DND-41 (cell line): ENCODE data around the gene SPINK1.

ENCODE experiments used
- ATAC-seq: fragments of 200-7000 bp; cut with Tn5 transposase; 3 replicates; pipeline ENCODE4 v1.9.1; 2021; ENCODE audit warnings: low read depth; ENCODE audit not compliant: insufficient read depth
- DNase-seq: peaks from one replicate; pipeline ENCODE4 v3.0.0-alpha.2; 2020
- H2AFZ ChIP-seq: 2 replicates; pipeline ENCODE4 v1.6.0; 2012; ENCODE audit warnings: low read depth, low read length
- H3K27ac ChIP-seq: 2 replicates; pipeline ENCODE4 v1.5.1; 2012; ENCODE audit warnings: low read length, inconsistent platforms
- H3K27me3 ChIP-seq: fragments of 200-600 bp; sonication (generic); 2 replicates; pipeline ENCODE4 v1.6.0; 2012; ENCODE audit warnings: low read length, mild to moderate bottlenecking, inconsistent platforms; ENCODE audit not compliant: insufficient read depth, poor library complexity
- H3K36me3 ChIP-seq: 2 replicates; pipeline ENCODE4 v1.5.1; 2012; ENCODE audit warnings: low read length, inconsistent platforms; ENCODE audit not compliant: insufficient read depth
- H3K4me1 ChIP-seq: 2 replicates; pipeline ENCODE4 v1.5.1; 2012; ENCODE audit warnings: mild to moderate bottlenecking, low read length; ENCODE audit not compliant: insufficient read depth
- H3K4me2 ChIP-seq: 2 replicates; pipeline ENCODE4 v1.6.0; 2012; ENCODE audit warnings: mild to moderate bottlenecking, moderate library complexity, low read length, inconsistent platforms; ENCODE audit not compliant: insufficient read depth
- H3K4me3 ChIP-seq, 2 experiments: fragments of 200-600 bp in 1 of 2; shearing (Covaris generic) in 1 of 2; 2 replicates each; pipeline ENCODE4 v1.5.1; 2012 to 2016; ENCODE audit warnings: inconsistent platforms in 2 of 2, low read length in 2 of 2, mild to moderate bottlenecking in 2 of 2, low read depth in 1 of 2, moderate library complexity in 1 of 2
- H3K79me2 ChIP-seq: 2 replicates; pipeline ENCODE4 v1.6.0; 2012; ENCODE audit warnings: low read length, inconsistent platforms; ENCODE audit not compliant: insufficient read depth
- H3K9ac ChIP-seq: 2 replicates; pipeline ENCODE4 v1.6.0; 2012; ENCODE audit warnings: low read depth, mild to moderate bottlenecking, inconsistent platforms, low read length, moderate library complexity
- H3K9me3 ChIP-seq: 2 replicates; pipeline ENCODE4 v1.5.1; 2012; ENCODE audit warnings: low read length, moderate library complexity, mild to moderate bottlenecking, inconsistent platforms; ENCODE audit not compliant: insufficient read depth, severe bottlenecking
- H4K20me1 ChIP-seq: 2 replicates; pipeline ENCODE4 v1.6.0; 2012; ENCODE audit warnings: low read length; ENCODE audit not compliant: insufficient read depth
- CTCF ChIP-seq: IDR thresholded peaks from 2 replicates; pipeline ENCODE4 v1.5.1; 2012; ENCODE audit warnings: borderline replicate concordance, low read length, moderate library complexity, mild to moderate bottlenecking; ENCODE audit not compliant: poor library complexity, severe bottlenecking; ENCODE audit errors: extremely low read depth
- EZH2 ChIP-seq: IDR thresholded peaks from 3 replicates; pipeline ENCODE4 v1.6.1; 2012; ENCODE audit warnings: borderline replicate concordance, low read depth, mild to moderate bottlenecking, moderate library complexity, low read length, inconsistent platforms; ENCODE audit not compliant: severe bottlenecking

SPINK1 gene

GRCh38 chr5:147854331-147854730 is 22.9 kb upstream of the SPINK1 start:
- DNase-seq (no peak), ATAC-seq (no peak)
- H3K9ac ChIP-seq = no peak overlapping the region
- H4K20me1 ChIP-seq = no peaks in the 10 kb centered on the region
- no peak overlapping the region for H3K27ac ChIP-seq
- no peaks in the 10 kb centered on the region for H3K9me3 ChIP-seq
- H2AFZ ChIP-seq = no peak overlapping the region
- H3K79me2 ChIP-seq = no peaks in the 10 kb centered on the region
- no peaks in the 10 kb centered on the region for H3K27me3 ChIP-seq
- TF ChIP-seq EZH2 = no peak
- TF ChIP-seq CTCF = no peak
- H3K4me1 ChIP-seq = no peaks in the 10 kb centered on the region
- H3K4me3 ChIP-seq = no peak overlapping the region
- no peak overlapping the region for H3K4me2 ChIP-seq
- no peaks in the 10 kb centered on the region for H3K36me3 ChIP-seq

GRCh38 chr5:147853372-147853987 is 22.0 kb upstream of the SPINK1 start:
- DNase-seq = no peak

GRCh38 chr5:147852365-147852764 is 20.9 kb upstream of the SPINK1 start:
- H3K36me3 ChIP-seq = no peaks in the 10 kb centered on the region
- ATAC-seq = no peak
- H3K9me3 ChIP-seq = no peaks in the 10 kb centered on the region
- H3K27ac ChIP-seq = no peak overlapping the region
- no peak overlapping the region for H3K4me3 ChIP-seq
- H3K4me1 ChIP-seq = no peaks in the 10 kb centered on the region
- no peak overlapping the region for H3K4me2 ChIP-seq
- H3K79me2 ChIP-seq = no peaks in the 10 kb centered on the region
- no peaks in the 10 kb centered on the region for H4K20me1 ChIP-seq
- no peak overlapping the region for H3K9ac ChIP-seq
- no peak overlapping the region for H2AFZ ChIP-seq
- H3K27me3 ChIP-seq = no peaks in the 10 kb centered on the region
- TF ChIP-seq EZH2 (no peak), CTCF (no peak)
- DNase-seq = no peak

More at GRCh38 chr5:147853372-147853987, 22.0 kb upstream of the SPINK1 start:
- no peak overlapping the region for H3K4me2 ChIP-seq
- H3K9ac ChIP-seq = no peak overlapping the region
- no peaks in the 10 kb centered on the region for H3K4me1 ChIP-seq
- no peak overlapping the region for H3K27ac ChIP-seq
- no peak overlapping the region for H3K4me3 ChIP-seq
- no peaks in the 10 kb centered on the region for H4K20me1 ChIP-seq
- no peaks in the 10 kb centered on the region for H3K9me3 ChIP-seq
- no peaks in the 10 kb centered on the region for H3K79me2 ChIP-seq
- no peaks in the 10 kb centered on the region for H3K27me3 ChIP-seq
- no peak for ATAC-seq
- H3K36me3 ChIP-seq = no peaks in the 10 kb centered on the region
- no peak for TF ChIP-seq CTCF
- TF ChIP-seq EZH2 = no peak
- no peak overlapping the region for H2AFZ ChIP-seq

- Histone ChIP-seq H3K9ac (no peak overlapping the region), H4K20me1 (no peaks in the 10 kb centered on the region), H3K27ac (no peak overlapping the region), H3K36me3 (no peaks in the 10 kb centered on the region), H3K4me3 (no peak overlapping the region), H3K4me2 (no peak overlapping the region), H3K9me3 (no peaks in the 10 kb centered on the region), H3K4me1 (no peaks in the 10 kb centered on the region), H3K79me2 (no peaks in the 10 kb centered on the region), H2AFZ (no peak overlapping the region), H3K27me3 (no peaks in the 10 kb centered on the region)
- no peak for DNase-seq
- TF ChIP-seq EZH2 (no peak), CTCF (no peak)
- ATAC-seq = no peak
These were observed 20.1 kb upstream of the SPINK1 start for GRCh38 chr5:147851578-147851977.
